H1 (cell line): ENCODE measurements around the gene NKAIN1. TPM values are rescaled to one million over a fixed set of nuclear protein-coding genes. Genes with fewer than 3 reads are reported as not detected.

Source experiments
- CTCF ChIA-PET: fragments of 300-600 bp; sonication (Branson Sonifier 250); formaldehyde crosslinking; loops from one replicate; lab custom pipeline; 2021; ENCODE audit not compliant: partially characterized antibody; lab: Charles Lee
- POLR2A ChIA-PET: fragments of 300-600 bp; sonication (Branson Sonifier 250); formaldehyde crosslinking; loops from one replicate; lab custom pipeline; 2021; ENCODE audit warnings: inconsistent platforms; ENCODE audit not compliant: partially characterized antibody; lab: Charles Lee
- DNase-seq, 2 experiments: peaks; one replicate each; pipeline versions ENCODE4 v3.0.0 to v3.0.0-alpha.2; 2010 to 2022; ENCODE audit warnings: low spot score in 2 of 2, low read depth in 1 of 2, mixed read lengths in 1 of 2
- FAIRE-seq: peaks from 2 replicates; lab custom pipeline; 2011; peaks lifted over from hg19 to GRCh38; lab: Jason Lieb, UNC
- H2AFZ ChIP-seq: 2 replicates; pipeline ENCODE4 v1.8.1; 2012; ENCODE audit warnings: low read length, inconsistent platforms
- H2AK5ac ChIP-seq: 2 replicates; pipeline ENCODE4 v1.6.1; 2013; ENCODE audit warnings: low read depth, low read length
- H2BK120ac ChIP-seq: replicated peaks from 2 replicates; pipeline ENCODE3; 2013; ENCODE audit warnings: low read depth, low read length, inconsistent platforms
- H2BK12ac ChIP-seq: 2 replicates; pipeline ENCODE4 v1.6.1; 2013; ENCODE audit warnings: low read depth, low read length
- H2BK15ac ChIP-seq: 2 replicates; pipeline ENCODE4 v1.6.1; 2013; ENCODE audit warnings: low read length
- H2BK20ac ChIP-seq: 2 replicates; pipeline ENCODE4 v1.6.1; 2013; ENCODE audit warnings: low read length
- H2BK5ac ChIP-seq: 2 replicates; pipeline ENCODE4 v1.6.1; 2013; ENCODE audit warnings: low read depth, low read length
- H3K14ac ChIP-seq: 2 replicates; pipeline ENCODE4 v1.6.1; 2013; ENCODE audit warnings: inconsistent platforms; ENCODE audit not compliant: insufficient read length
- H3K18ac ChIP-seq: 2 replicates; pipeline ENCODE4 v1.6.1; 2013; ENCODE audit warnings: low read length; ENCODE audit errors: extremely low read depth
- H3K23ac ChIP-seq: 2 replicates; pipeline ENCODE4 v1.6.1; 2013; ENCODE audit warnings: inconsistent platforms; ENCODE audit not compliant: insufficient read length
- H3K23me2 ChIP-seq: 2 replicates; pipeline ENCODE4 v1.6.1; 2013; ENCODE audit warnings: low read depth, low read length
- H3K27ac ChIP-seq: 2 replicates; pipeline ENCODE4 v1.6.1; 2011; ENCODE audit warnings: low read depth, low read length, inconsistent platforms
- H3K27me3 ChIP-seq, 4 experiments: replicated peaks in 1 of 4; 1 replicate in 1 of 4; 2 replicates in 3 of 4; pipeline versions ENCODE4 v1.6.1 to v1.8.1; 2011 to 2013; ENCODE audit warnings: low read length in 3 of 4, mild to moderate bottlenecking in 3 of 4, inconsistent platforms in 2 of 4, mixed read lengths in 2 of 4, moderate library complexity in 1 of 4; ENCODE audit not compliant: control insufficient read depth in 3 of 4, insufficient read depth in 3 of 4; ENCODE audit errors: extremely low read depth in 1 of 4
- H3K36me3 ChIP-seq, 4 experiments: 2 replicates each; pipeline versions ENCODE4 v1.6.1 to v1.8.1; 2011 to 2013; ENCODE audit warnings: mild to moderate bottlenecking in 4 of 4, low read length in 3 of 4, moderate library complexity in 2 of 4, control low read depth in 1 of 4, inconsistent platforms in 1 of 4; ENCODE audit not compliant: insufficient read depth in 4 of 4, control insufficient read depth in 2 of 4
- H3K4ac ChIP-seq: replicated peaks from 2 replicates; pipeline ENCODE3; 2013; ENCODE audit warnings: low read length, low read depth, mixed read lengths, inconsistent platforms; ENCODE audit not compliant: insufficient read length
- H3K4me1 ChIP-seq, 4 experiments: replicated peaks in 1 of 4; 1 replicate in 1 of 4; 2 replicates in 3 of 4; pipeline versions ENCODE4 v1.6.1 to v1.8.1; 2011 to 2013; ENCODE audit warnings: low read length in 3 of 4, inconsistent platforms in 2 of 4, mixed read lengths in 1 of 4; ENCODE audit not compliant: insufficient read depth in 4 of 4, control insufficient read depth in 3 of 4
- H3K4me2 ChIP-seq, 2 experiments: 2 replicates each; pipeline versions ENCODE4 v1.6.1 to v1.8.1; 2011 to 2013; ENCODE audit warnings: low read depth in 2 of 2, low read length in 2 of 2, control low read depth in 1 of 2, inconsistent platforms in 1 of 2, mild to moderate bottlenecking in 1 of 2; ENCODE audit not compliant: insufficient read depth in 1 of 2
- H3K4me3 ChIP-seq, 4 experiments: fragments of 200-600, 300-600 bp in 1 of 4; sonication (generic), shearing (Covaris generic), sonication (Bioruptor Twin) in 1 of 4; 2 replicates each; pipeline versions ENCODE4 v1.5.1 to v1.8.1; 2011 to 2016; ENCODE audit warnings: low read length in 4 of 4, low read depth in 3 of 4, control low read depth in 2 of 4, inconsistent platforms in 2 of 4, mild to moderate bottlenecking in 2 of 4, mixed read lengths in 1 of 4, moderate library complexity in 1 of 4; ENCODE audit not compliant: insufficient read depth in 2 of 4; ENCODE audit errors: extremely low read depth in 1 of 4
- H3K56ac ChIP-seq: replicated peaks from 2 replicates; pipeline ENCODE3; 2013; ENCODE audit warnings: low read depth, mild to moderate bottlenecking, mixed read lengths, low read length, inconsistent platforms; ENCODE audit not compliant: insufficient read length
- H3K79me1 ChIP-seq: 2 replicates; pipeline ENCODE4 v1.6.1; 2013; ENCODE audit warnings: low read depth, low read length, control low read depth
- H3K79me2 ChIP-seq, 2 experiments: 2 replicates each; pipeline versions ENCODE4 v1.6.1 to v1.8.1; 2012 to 2013; ENCODE audit warnings: low read length in 2 of 2, mild to moderate bottlenecking in 2 of 2, inconsistent platforms in 1 of 2; ENCODE audit not compliant: insufficient read depth in 2 of 2, control insufficient read depth in 1 of 2
- H3K9ac ChIP-seq, 4 experiments: replicated peaks in 1 of 4; 1 replicate in 1 of 4; 2 replicates in 3 of 4; pipeline versions ENCODE4 v1.6.1 to v1.8.1; 2011 to 2013; ENCODE audit warnings: low read depth in 3 of 4, low read length in 3 of 4, control low read depth in 2 of 4, mild to moderate bottlenecking in 2 of 4, moderate library complexity in 2 of 4, inconsistent platforms in 1 of 4; ENCODE audit errors: extremely low read depth in 1 of 4
- H3K9me3 ChIP-seq, 2 experiments: 2 replicates each; pipeline versions ENCODE4 v1.6.1 to v1.8.1; 2012 to 2013; ENCODE audit warnings: mild to moderate bottlenecking in 2 of 2, moderate library complexity in 2 of 2, control low read depth in 1 of 2, inconsistent platforms in 1 of 2, low read depth in 1 of 2, low read length in 1 of 2, mixed read lengths in 1 of 2; ENCODE audit not compliant: insufficient read depth in 2 of 2
- H4K20me1 ChIP-seq, 2 experiments: replicated peaks in 1 of 2; 2 replicates each; pipeline versions ENCODE3 to v1.8.1; 2011 to 2013; ENCODE audit warnings: inconsistent platforms in 2 of 2, low read length in 2 of 2, mild to moderate bottlenecking in 1 of 2; ENCODE audit not compliant: insufficient read depth in 2 of 2, control insufficient read depth in 1 of 2
- H4K5ac ChIP-seq: 2 replicates; pipeline ENCODE4 v1.6.1; 2013; ENCODE audit warnings: low read length, low read depth, mixed read lengths, inconsistent platforms; ENCODE audit not compliant: insufficient read length
- H4K8ac ChIP-seq: 2 replicates; pipeline ENCODE4 v1.8.0; 2013; ENCODE audit warnings: mild to moderate bottlenecking, moderate library complexity, low read length, inconsistent platforms; ENCODE audit not compliant: insufficient read depth; ENCODE audit errors: extremely low read depth
- H4K91ac ChIP-seq: replicated peaks from 2 replicates; pipeline ENCODE3; 2013; ENCODE audit warnings: low read length, mixed read lengths, inconsistent platforms; ENCODE audit not compliant: insufficient read length
- ASH2L ChIP-seq: fragments of 200-600, 300-600 bp; sonication (generic); IDR thresholded peaks from one replicate; pipeline ENCODE4 v1.7.1; 2017; ENCODE audit warnings: low read length
- CTBP2 ChIP-seq: IDR thresholded peaks from 2 replicates; pipeline ENCODE4 v1.7.0; 2011; ENCODE audit warnings: borderline replicate concordance, mild to moderate bottlenecking, moderate library complexity, mixed read lengths, low read length; ENCODE audit not compliant: insufficient read depth, insufficient read length
- CTCF ChIP-seq, 3 experiments: IDR thresholded peaks; 1 replicate in 2 of 3; 2 replicates in 1 of 3; pipeline versions ENCODE4 v1.5.1 to v1.6.1; 2011; ENCODE audit warnings: low read length in 3 of 3, mild to moderate bottlenecking in 3 of 3, inconsistent platforms in 2 of 3, low read depth in 1 of 3, moderate library complexity in 1 of 3; ENCODE audit not compliant: insufficient read depth in 1 of 3; ENCODE audit errors: control extremely low read depth in 1 of 3
- JUN ChIP-seq: IDR thresholded peaks from 2 replicates; pipeline ENCODE4 v1.6.1; 2011; ENCODE audit warnings: low read depth, mild to moderate bottlenecking, improper control_type of control experiment, low read length
- KDM1A ChIP-seq: fragments of 200-600, 300-600 bp; sonication (generic); IDR thresholded peaks from 2 replicates; pipeline ENCODE4 v1.7.1; 2016; ENCODE audit warnings: mild to moderate bottlenecking, low read length, borderline replicate concordance
- MAX ChIP-seq: IDR thresholded peaks from 2 replicates; pipeline ENCODE4 v1.6.1; 2012; ENCODE audit warnings: inconsistent platforms
- POLR2AphosphoS5 ChIP-seq: IDR thresholded peaks from 2 replicates; pipeline ENCODE4 v1.6.1; 2011; ENCODE audit warnings: low read depth, low read length
- RBBP5 ChIP-seq: IDR thresholded peaks from 2 replicates; pipeline ENCODE4 v1.7.1; 2012; ENCODE audit warnings: low read depth, mild to moderate bottlenecking, inconsistent platforms, low read length, moderate library complexity, borderline replicate concordance
- SIX5 ChIP-seq: IDR thresholded peaks from 2 replicates; pipeline ENCODE4 v1.6.1; 2011; ENCODE audit warnings: mild to moderate bottlenecking, low read depth, low read length
- TAF7 ChIP-seq: optimal IDR thresholded peaks from 2 replicates; pipeline ENCODE3; 2011; ENCODE audit warnings: low read depth, mild to moderate bottlenecking, inconsistent platforms, low read length, moderate library complexity, borderline replicate concordance
- TBP ChIP-seq: IDR thresholded peaks from 2 replicates; pipeline ENCODE4 v1.6.1; 2011; ENCODE audit warnings: low read depth, low read length, improper control_type of control experiment
- WGBS, 2 experiments: shearing (Covaris generic) in 1 of 2; methylation state at CpG; one replicate each; pipeline versions ENCODE4 v1.1.6 to v1.1.7; 2013 to 2015; ENCODE audit warnings: low lambda C conversion rate in 2 of 2, mixed read lengths in 2 of 2, inconsistent platforms in 1 of 2, low coverage in 1 of 2, missing lambda C conversion rate in 1 of 2; ENCODE audit not compliant: insufficient replicate concordance in 2 of 2, insufficient coverage in 1 of 2, insufficient read length in 1 of 2; ENCODE audit errors: extremely low coverage in 1 of 2, missing lambda C conversion rate in 1 of 2; 5-methylcytosine and 5-hydroxymethylcytosine counted together
- polyA plus RNA-seq, 7 experiments: library from polyadenylated mRNA; depleted of rRNA in 3 of 7; stranded (reverse) in 5 of 7; unstranded in 2 of 7; fragments of >200 nt in 5 of 7; fragments of 200-250 nt in 2 of 7; gene quantifications; 1 replicate in 5 of 7; 2 replicates in 1 of 7; 4 replicates in 1 of 7; pipeline versions ENCODE4 v1.2.1 to v1.2.3, GENCODE V29; 2011 to 2013; ENCODE audit warnings: missing spikeins in 2 of 7, mixed read lengths in 2 of 7
- total RNA-seq: library from RNA; stranded (reverse); fragmentation: NEBNext Ultra II Directional; extraction: Animal tissue kit (Norgen Biotek cat#: 25700); gene quantifications from 2 replicates; pipeline ENCODE4 v1.2.1, GENCODE V29; 2021

NKAIN1 gene
- total and polyA plus RNA-seq, 2 of the 8 experiments (the other 6 are each of a cell fraction or from before 2014, with no cell fraction given) = 59.3 to 66.9 TPM

GRCh38 chr1:31232689-31233088, 7.0 kb downstream of the NKAIN1 start:
- H2BK20ac ChIP-seq = no peak overlapping the region
- H2AFZ ChIP-seq = no peak overlapping the region
- H4K20me1 ChIP-seq = peaks cover 2 to 13% of the 10 kb centered on the region in 2 experiments
- H2BK5ac ChIP-seq = no peak overlapping the region
- H3K9ac ChIP-seq = no peak overlapping the region
- H2BK15ac ChIP-seq = no peak overlapping the region
- peaks cover 0 to 3% (median 0%) of the 10 kb centered on the region in 4 experiments; a peak in 1 of 7 replicates for H3K4me1 ChIP-seq
- TF ChIP-seq SIX5 (no peak), CTCF (IDR thresholded peaks at IDR 0.05; ENCODE audit: control extremely low read depth in 1 of 3, insufficient read depth in 1 of 3, low read depth in 1 of 3, low read length in 3 of 3) (no peak), TAF7 (no peak), KDM1A (no peak), ASH2L (no peak), POLR2AphosphoS5 (no peak), CTBP2 (no peak), TBP (no peak), MAX (no peak), RBBP5 (no peak), JUN (no peak)
- TF ChIP-seq, all 59 proteins: peak for 0
- Histone ChIP-seq H2AK5ac (no peak overlapping the region), H4K91ac (no peak overlapping the region), H3K23ac (no peak overlapping the region), H4K5ac (no peak overlapping the region), H3K23me2 (no peaks in the 10 kb centered on the region), H3K14ac (no peak overlapping the region), H3K79me1 (peaks cover 2% of the 10 kb centered on the region), H3K27me3 (no peaks in the 10 kb centered on the region), H3K9me3 (no peaks in the 10 kb centered on the region), H3K79me2 (peaks cover 2 to 22% of the 10 kb centered on the region in 2 experiments; a peak in 3 of 4 replicates), H3K36me3 (no peaks in the 10 kb centered on the region), H3K4ac (no peak overlapping the region), H3K56ac (no peak overlapping the region), H4K8ac (no peak overlapping the region), H2BK120ac (no peak overlapping the region), H3K27ac (no peak overlapping the region), H3K4me3 (no peak overlapping the region), H2BK12ac (no peak overlapping the region), H3K4me2 (no peak overlapping the region), H3K18ac (no peak overlapping the region)
- DNase-seq (no peak), FAIRE-seq (no peak)
- WGBS, 2 experiments = 92% methylated on average over 2 of the region's 2 CpGs; no CpG with 5 or more reads in 1 of the 2 experiments
- ChIA-PET CTCF (interaction anchor here (0.6 to 11.8 kb wide), 4 partner anchors 13 to 128 kb away, joined by 3 to 146 read pairs (median 3); no protein-coding TSS in a partner anchor), POLR2A (no interaction called here)
